Measurements from ENCODE around the gene ENOX1. TPM values are rescaled to one million over a fixed set of nuclear protein-coding genes. Genes with fewer than 3 reads are reported as not detected.

The ENOX1 gene
- total RNA-seq, 2 donors from 2014 or later, result 0.33 TPM; not detected in 1

- H3K27me3 Mint-ChIP-seq (ENCODE audit: insufficient read depth), result peaks cover 15% of the 10 kb centered on the region
- WGBS, 2 experiments (ENCODE audit: insufficient coverage in 1 of 2, insufficient read length in 1 of 2), result 54 to 71% methylated on average over 3 of the region's 3 CpGs
- Histone ChIP-seq H3K27ac (ENCODE audit: low read depth, low read length) (no peak overlapping the region), H3K27me3 (ENCODE audit: control insufficient read depth, insufficient read depth, low read length, poor library complexity, severe bottlenecking) (peaks cover 36% of the 10 kb centered on the region), H3K4me1 (ENCODE audit: control insufficient read depth, insufficient read depth, low read length) (peaks cover 23% of the 10 kb centered on the region), H3K9ac (ENCODE audit: extremely low read depth, low read length, poor library complexity, severe bottlenecking) (no peak overlapping the region), H3K4me3 (ENCODE audit: low read length) (no peak overlapping the region), H3K9me3 (ENCODE audit: control insufficient read depth, low read length) (no peaks in the 10 kb centered on the region), H3K36me3 (ENCODE audit: control insufficient read depth, insufficient read depth, low read length) (no peaks in the 10 kb centered on the region)
- no peaks in the 10 kb centered on the region for H3K36me3 Mint-ChIP-seq (ENCODE audit: low read depth)
- H3K4me3 Mint-ChIP-seq, result no peak overlapping the region
- TF ChIP-seq, protein P1, sequence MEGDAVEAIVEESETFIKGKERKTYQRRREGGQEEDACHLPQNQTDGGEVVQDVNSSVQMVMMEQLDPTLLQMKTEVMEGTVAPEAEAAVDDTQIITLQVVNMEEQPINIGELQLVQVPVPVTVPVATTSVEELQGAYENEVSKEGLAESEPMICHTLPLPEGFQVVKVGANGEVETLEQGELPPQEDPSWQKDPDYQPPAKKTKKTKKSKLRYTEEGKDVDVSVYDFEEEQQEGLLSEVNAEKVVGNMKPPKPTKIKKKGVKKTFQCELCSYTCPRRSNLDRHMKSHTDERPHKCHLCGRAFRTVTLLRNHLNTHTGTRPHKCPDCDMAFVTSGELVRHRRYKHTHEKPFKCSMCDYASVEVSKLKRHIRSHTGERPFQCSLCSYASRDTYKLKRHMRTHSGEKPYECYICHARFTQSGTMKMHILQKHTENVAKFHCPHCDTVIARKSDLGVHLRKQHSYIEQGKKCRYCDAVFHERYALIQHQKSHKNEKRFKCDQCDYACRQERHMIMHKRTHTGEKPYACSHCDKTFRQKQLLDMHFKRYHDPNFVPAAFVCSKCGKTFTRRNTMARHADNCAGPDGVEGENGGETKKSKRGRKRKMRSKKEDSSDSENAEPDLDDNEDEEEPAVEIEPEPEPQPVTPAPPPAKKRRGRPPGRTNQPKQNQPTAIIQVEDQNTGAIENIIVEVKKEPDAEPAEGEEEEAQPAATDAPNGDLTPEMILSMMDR (conservative IDR thresholded peaks at IDR 0.05), result no peak
- no peak overlapping the region for H3K27ac Mint-ChIP-seq
- no peak for DNase-seq
- peaks cover 4% of the 10 kb centered on the region for H3K4me1 Mint-ChIP-seq
- no peaks in the 10 kb centered on the region for H3K9me3 Mint-ChIP-seq
Observed at GRCh38 chr13:43546251-43546650, 240.5 kb downstream of the ENOX1 start.

GRCh38 chr13:43545317-43545874, 241.4 kb downstream of the ENOX1 start:
- Histone ChIP-seq H3K9me3 (ENCODE audit: control insufficient read depth, low read length) (no peaks in the 10 kb centered on the region), H3K27me3 (ENCODE audit: control insufficient read depth, insufficient read depth, low read length, poor library complexity, severe bottlenecking) (peaks cover 29% of the 10 kb centered on the region), H3K36me3 (ENCODE audit: control insufficient read depth, insufficient read depth, low read length) (no peaks in the 10 kb centered on the region), H3K9ac (ENCODE audit: extremely low read depth, low read length, poor library complexity, severe bottlenecking) (no peak overlapping the region), H3K4me1 (ENCODE audit: control insufficient read depth, insufficient read depth, low read length) (peaks cover 21% of the 10 kb centered on the region), H3K4me3 (ENCODE audit: low read length) (no peak overlapping the region), H3K27ac (ENCODE audit: low read depth, low read length) (no peak overlapping the region)
- no peak overlapping the region for H3K27ac Mint-ChIP-seq
- peaks cover 4% of the 10 kb centered on the region for H3K4me1 Mint-ChIP-seq
- TF ChIP-seq, protein P1 (conservative IDR thresholded peaks at IDR 0.05), result no peak
- H3K36me3 Mint-ChIP-seq (ENCODE audit: low read depth), result no peaks in the 10 kb centered on the region
- no peak overlapping the region for H3K4me3 Mint-ChIP-seq
- no peaks in the 10 kb centered on the region for H3K9me3 Mint-ChIP-seq
- WGBS, 2 experiments (ENCODE audit: insufficient coverage in 1 of 2, insufficient read length in 1 of 2), result 97% methylated on average over 4 of the region's 4 CpGs; no CpG with 5 or more reads in 1 of the 2 experiments
- no peak for DNase-seq
- H3K27me3 Mint-ChIP-seq (ENCODE audit: insufficient read depth), result peaks cover 15% of the 10 kb centered on the region

DNA sequence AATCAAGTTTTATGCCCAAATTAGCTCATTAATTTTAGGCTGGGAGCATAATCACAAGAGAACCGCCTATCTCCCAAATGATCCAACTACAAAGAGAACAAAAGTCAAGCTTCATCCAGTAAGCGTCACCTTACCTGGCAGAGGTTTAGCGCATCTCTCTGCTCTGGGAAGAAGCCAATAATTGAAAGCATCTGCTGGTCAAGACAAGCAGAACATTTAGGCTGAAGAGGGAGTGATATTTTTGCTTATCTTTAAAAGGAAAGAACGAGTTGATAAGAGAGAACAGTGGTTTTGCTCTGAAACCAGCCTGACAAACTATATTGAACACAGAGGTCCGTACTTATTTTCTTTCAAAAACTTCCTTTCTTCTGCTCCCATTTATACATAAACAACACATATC, 242.1 kb downstream of the ENOX1 start:
- TF ChIP-seq, protein P1 (conservative IDR thresholded peaks at IDR 0.05), result no peak
- H3K9me3 Mint-ChIP-seq, result no peaks in the 10 kb centered on the region
- H3K4me3 Mint-ChIP-seq, result no peak overlapping the region
- H3K4me1 Mint-ChIP-seq, result no peaks in the 10 kb centered on the region
- Histone ChIP-seq H3K4me3 (ENCODE audit: low read length) (no peak overlapping the region), H3K36me3 (ENCODE audit: control insufficient read depth, insufficient read depth, low read length) (no peaks in the 10 kb centered on the region), H3K4me1 (ENCODE audit: control insufficient read depth, insufficient read depth, low read length) (peaks cover 13% of the 10 kb centered on the region), H3K27ac (ENCODE audit: low read depth, low read length) (no peak overlapping the region), H3K9ac (ENCODE audit: extremely low read depth, low read length, poor library complexity, severe bottlenecking) (no peak overlapping the region), H3K27me3 (ENCODE audit: control insufficient read depth, insufficient read depth, low read length, poor library complexity, severe bottlenecking) (peaks cover 22% of the 10 kb centered on the region), H3K9me3 (ENCODE audit: control insufficient read depth, low read length) (no peaks in the 10 kb centered on the region)
- H3K27ac Mint-ChIP-seq, result no peak overlapping the region
- no peaks in the 10 kb centered on the region for H3K36me3 Mint-ChIP-seq (ENCODE audit: low read depth)
- 90 to 91% methylated on average over 5 of the region's 5 CpGs for WGBS, 2 experiments (ENCODE audit: insufficient coverage in 1 of 2, insufficient read length in 1 of 2)
- DNase-seq, result no peak
- H3K27me3 Mint-ChIP-seq (ENCODE audit: insufficient read depth), result peaks cover 15% of the 10 kb centered on the region

Data from endodermal cell (in vitro differentiated cells).